H1 (cell line): Measurements from ENCODE around the gene SRMS. TPM values are rescaled to one million over a fixed set of nuclear protein-coding genes. Genes with fewer than 3 reads are reported as not detected.

Experiments
- CTCF ChIA-PET: fragments of 300-600 bp; sonication (Branson Sonifier 250); formaldehyde crosslinking; loops from one replicate; lab custom pipeline; 2021; ENCODE audit not compliant: partially characterized antibody; lab: Charles Lee
- POLR2A ChIA-PET: fragments of 300-600 bp; sonication (Branson Sonifier 250); formaldehyde crosslinking; loops from one replicate; lab custom pipeline; 2021; ENCODE audit warnings: inconsistent platforms; ENCODE audit not compliant: partially characterized antibody; lab: Charles Lee
- DNase-seq, 2 experiments: peaks; one replicate each; pipeline versions ENCODE4 v3.0.0 to v3.0.0-alpha.2; 2010 to 2022; ENCODE audit warnings: low spot score in 2 of 2, low read depth in 1 of 2, mixed read lengths in 1 of 2
- FAIRE-seq: peaks from 2 replicates; lab custom pipeline; 2011; peaks lifted over from hg19 to GRCh38; lab: Jason Lieb, UNC
- H2AFZ ChIP-seq: 2 replicates; pipeline ENCODE4 v1.8.1; 2012; ENCODE audit warnings: low read length, inconsistent platforms
- H2AK5ac ChIP-seq: 2 replicates; pipeline ENCODE4 v1.6.1; 2013; ENCODE audit warnings: low read depth, low read length
- H2BK120ac ChIP-seq: replicated peaks from 2 replicates; pipeline ENCODE3; 2013; ENCODE audit warnings: low read depth, low read length, inconsistent platforms
- H2BK12ac ChIP-seq: 2 replicates; pipeline ENCODE4 v1.6.1; 2013; ENCODE audit warnings: low read depth, low read length
- H2BK15ac ChIP-seq: 2 replicates; pipeline ENCODE4 v1.6.1; 2013; ENCODE audit warnings: low read length
- H2BK20ac ChIP-seq: 2 replicates; pipeline ENCODE4 v1.6.1; 2013; ENCODE audit warnings: low read length
- H2BK5ac ChIP-seq: 2 replicates; pipeline ENCODE4 v1.6.1; 2013; ENCODE audit warnings: low read depth, low read length
- H3K14ac ChIP-seq: 2 replicates; pipeline ENCODE4 v1.6.1; 2013; ENCODE audit warnings: inconsistent platforms; ENCODE audit not compliant: insufficient read length
- H3K18ac ChIP-seq: 2 replicates; pipeline ENCODE4 v1.6.1; 2013; ENCODE audit warnings: low read length; ENCODE audit errors: extremely low read depth
- H3K23ac ChIP-seq: 2 replicates; pipeline ENCODE4 v1.6.1; 2013; ENCODE audit warnings: inconsistent platforms; ENCODE audit not compliant: insufficient read length
- H3K23me2 ChIP-seq: 2 replicates; pipeline ENCODE4 v1.6.1; 2013; ENCODE audit warnings: low read depth, low read length
- H3K27ac ChIP-seq: 2 replicates; pipeline ENCODE4 v1.6.1; 2011; ENCODE audit warnings: low read depth, low read length, inconsistent platforms
- H3K27me3 ChIP-seq, 4 experiments: replicated peaks in 1 of 4; 1 replicate in 1 of 4; 2 replicates in 3 of 4; pipeline versions ENCODE4 v1.6.1 to v1.8.1; 2011 to 2013; ENCODE audit warnings: low read length in 3 of 4, mild to moderate bottlenecking in 3 of 4, inconsistent platforms in 2 of 4, mixed read lengths in 2 of 4, moderate library complexity in 1 of 4; ENCODE audit not compliant: control insufficient read depth in 3 of 4, insufficient read depth in 3 of 4; ENCODE audit errors: extremely low read depth in 1 of 4
- H3K36me3 ChIP-seq, 4 experiments: 2 replicates each; pipeline versions ENCODE4 v1.6.1 to v1.8.1; 2011 to 2013; ENCODE audit warnings: mild to moderate bottlenecking in 4 of 4, low read length in 3 of 4, moderate library complexity in 2 of 4, control low read depth in 1 of 4, inconsistent platforms in 1 of 4; ENCODE audit not compliant: insufficient read depth in 4 of 4, control insufficient read depth in 2 of 4
- H3K4ac ChIP-seq: replicated peaks from 2 replicates; pipeline ENCODE3; 2013; ENCODE audit warnings: low read length, low read depth, mixed read lengths, inconsistent platforms; ENCODE audit not compliant: insufficient read length
- H3K4me1 ChIP-seq, 4 experiments: replicated peaks in 1 of 4; 1 replicate in 1 of 4; 2 replicates in 3 of 4; pipeline versions ENCODE4 v1.6.1 to v1.8.1; 2011 to 2013; ENCODE audit warnings: low read length in 3 of 4, inconsistent platforms in 2 of 4, mixed read lengths in 1 of 4; ENCODE audit not compliant: insufficient read depth in 4 of 4, control insufficient read depth in 3 of 4
- H3K4me2 ChIP-seq, 2 experiments: 2 replicates each; pipeline versions ENCODE4 v1.6.1 to v1.8.1; 2011 to 2013; ENCODE audit warnings: low read depth in 2 of 2, low read length in 2 of 2, control low read depth in 1 of 2, inconsistent platforms in 1 of 2, mild to moderate bottlenecking in 1 of 2; ENCODE audit not compliant: insufficient read depth in 1 of 2
- H3K4me3 ChIP-seq, 4 experiments: fragments of 200-600, 300-600 bp in 1 of 4; sonication (generic), shearing (Covaris generic), sonication (Bioruptor Twin) in 1 of 4; 2 replicates each; pipeline versions ENCODE4 v1.5.1 to v1.8.1; 2011 to 2016; ENCODE audit warnings: low read length in 4 of 4, low read depth in 3 of 4, control low read depth in 2 of 4, inconsistent platforms in 2 of 4, mild to moderate bottlenecking in 2 of 4, mixed read lengths in 1 of 4, moderate library complexity in 1 of 4; ENCODE audit not compliant: insufficient read depth in 2 of 4; ENCODE audit errors: extremely low read depth in 1 of 4
- H3K56ac ChIP-seq: replicated peaks from 2 replicates; pipeline ENCODE3; 2013; ENCODE audit warnings: low read depth, mild to moderate bottlenecking, mixed read lengths, low read length, inconsistent platforms; ENCODE audit not compliant: insufficient read length
- H3K79me1 ChIP-seq: 2 replicates; pipeline ENCODE4 v1.6.1; 2013; ENCODE audit warnings: low read depth, low read length, control low read depth
- H3K79me2 ChIP-seq, 2 experiments: 2 replicates each; pipeline versions ENCODE4 v1.6.1 to v1.8.1; 2012 to 2013; ENCODE audit warnings: low read length in 2 of 2, mild to moderate bottlenecking in 2 of 2, inconsistent platforms in 1 of 2; ENCODE audit not compliant: insufficient read depth in 2 of 2, control insufficient read depth in 1 of 2
- H3K9ac ChIP-seq, 4 experiments: replicated peaks in 1 of 4; 1 replicate in 1 of 4; 2 replicates in 3 of 4; pipeline versions ENCODE4 v1.6.1 to v1.8.1; 2011 to 2013; ENCODE audit warnings: low read depth in 3 of 4, low read length in 3 of 4, control low read depth in 2 of 4, mild to moderate bottlenecking in 2 of 4, moderate library complexity in 2 of 4, inconsistent platforms in 1 of 4; ENCODE audit errors: extremely low read depth in 1 of 4
- H3K9me3 ChIP-seq, 2 experiments: 2 replicates each; pipeline versions ENCODE4 v1.6.1 to v1.8.1; 2012 to 2013; ENCODE audit warnings: mild to moderate bottlenecking in 2 of 2, moderate library complexity in 2 of 2, control low read depth in 1 of 2, inconsistent platforms in 1 of 2, low read depth in 1 of 2, low read length in 1 of 2, mixed read lengths in 1 of 2; ENCODE audit not compliant: insufficient read depth in 2 of 2
- H4K20me1 ChIP-seq, 2 experiments: replicated peaks in 1 of 2; 2 replicates each; pipeline versions ENCODE3 to v1.8.1; 2011 to 2013; ENCODE audit warnings: inconsistent platforms in 2 of 2, low read length in 2 of 2, mild to moderate bottlenecking in 1 of 2; ENCODE audit not compliant: insufficient read depth in 2 of 2, control insufficient read depth in 1 of 2
- H4K5ac ChIP-seq: 2 replicates; pipeline ENCODE4 v1.6.1; 2013; ENCODE audit warnings: low read length, low read depth, mixed read lengths, inconsistent platforms; ENCODE audit not compliant: insufficient read length
- H4K8ac ChIP-seq: 2 replicates; pipeline ENCODE4 v1.8.0; 2013; ENCODE audit warnings: mild to moderate bottlenecking, moderate library complexity, low read length, inconsistent platforms; ENCODE audit not compliant: insufficient read depth; ENCODE audit errors: extremely low read depth
- H4K91ac ChIP-seq: replicated peaks from 2 replicates; pipeline ENCODE3; 2013; ENCODE audit warnings: low read length, mixed read lengths, inconsistent platforms; ENCODE audit not compliant: insufficient read length
- CREB1 ChIP-seq: IDR thresholded peaks from 2 replicates; pipeline ENCODE4 v1.6.1; 2012; ENCODE audit warnings: inconsistent platforms
- KDM4A ChIP-seq: IDR thresholded peaks from one replicate; pipeline ENCODE4 v1.7.1; 2012; ENCODE audit warnings: low read depth, mild to moderate bottlenecking, moderate library complexity, low read length, inconsistent platforms; ENCODE audit not compliant: severe bottlenecking
- SP1 ChIP-seq: IDR thresholded peaks from 2 replicates; pipeline ENCODE4 v1.6.1; 2011; ENCODE audit warnings: low read depth, low read length
- WGBS, 2 experiments: shearing (Covaris generic) in 1 of 2; methylation state at CpG; one replicate each; pipeline versions ENCODE4 v1.1.6 to v1.1.7; 2013 to 2015; ENCODE audit warnings: low lambda C conversion rate in 2 of 2, mixed read lengths in 2 of 2, inconsistent platforms in 1 of 2, low coverage in 1 of 2, missing lambda C conversion rate in 1 of 2; ENCODE audit not compliant: insufficient replicate concordance in 2 of 2, insufficient coverage in 1 of 2, insufficient read length in 1 of 2; ENCODE audit errors: extremely low coverage in 1 of 2, missing lambda C conversion rate in 1 of 2; 5-methylcytosine and 5-hydroxymethylcytosine counted together
- polyA plus RNA-seq, 7 experiments: library from polyadenylated mRNA; depleted of rRNA in 3 of 7; stranded (reverse) in 5 of 7; unstranded in 2 of 7; fragments of >200 nt in 5 of 7; fragments of 200-250 nt in 2 of 7; gene quantifications; 1 replicate in 5 of 7; 2 replicates in 1 of 7; 4 replicates in 1 of 7; pipeline versions ENCODE4 v1.2.1 to v1.2.3, GENCODE V29; 2011 to 2013; ENCODE audit warnings: missing spikeins in 2 of 7, mixed read lengths in 2 of 7
- total RNA-seq: library from RNA; stranded (reverse); fragmentation: NEBNext Ultra II Directional; extraction: Animal tissue kit (Norgen Biotek cat#: 25700); gene quantifications from 2 replicates; pipeline ENCODE4 v1.2.1, GENCODE V29; 2021

SRMS gene
- total and polyA plus RNA-seq, 2 of the 8 experiments (the other 6 are each of a cell fraction or from before 2014, with no cell fraction given): 0.39 to 0.76 TPM

- Histone ChIP-seq H2BK120ac (no peak within 1 kb of the TSS), H3K4me3 (peak within 1 kb of the TSS; percentile 57 to 99 (median 81))
- WGBS, 2 experiments: 0% methylated on average over 7 of the region's 34 CpGs; no CpG with 5 or more reads in 1 of the 2 experiments
- peak; percentile 44 for TF ChIP-seq KDM4A
- 0 out of 2 replicates have a peak, but pooled peaks have one; percentile 9 for TF ChIP-seq CREB1
- TF ChIP-seq SP1: no peak
- TF ChIP-seq, all 59 proteins: peak for 2
- H2BK15ac ChIP-seq: no peak within 1 kb of the TSS; the same call in 1 of the 2 replicates
- peak within 1 kb of the TSS; percentile 91 for H3K18ac ChIP-seq
- H3K4me2 ChIP-seq: peak within 1 kb of the TSS; percentile 49 to 95
- H3K56ac ChIP-seq: no peak within 1 kb of the TSS
- no peak within 1 kb of the TSS; the same call in 1 of the 2 replicates for H2BK20ac ChIP-seq
- H2BK12ac ChIP-seq: peak within 1 kb of the TSS; percentile 50; the same call in 1 of the 2 replicates
- ChIA-PET CTCF (interaction anchor here (2.5 kb wide), 1 partner anchor 16 kb away, joined by 17 read pairs; the partner anchor contains the start of gene PTK6), POLR2A (interaction anchor here (1.5 kb wide), 1 partner anchor 33 kb away, joined by 7 read pairs; the partner anchor contains the start of gene PPDPF)
- no peak within 1 kb of the TSS for H3K4ac ChIP-seq
- no peaks in the 10 kb centered on the region for H3K9me3 ChIP-seq
- no peaks in the 10 kb centered on the region; a peak in 1 of 7 replicates for H3K27me3 ChIP-seq
- DNase-seq (peak in 1 of 2 experiments; percentile 84), FAIRE-seq (no peak)
- H4K91ac ChIP-seq: no peak within 1 kb of the TSS
- H3K4me1 ChIP-seq: peaks cover 0 to 23% (median 14%) of the 10 kb centered on the region in 4 experiments; a peak in 6 of 7 replicates
- H3K79me2 ChIP-seq: no peaks in the 10 kb centered on the region
- H2BK5ac ChIP-seq: peak within 1 kb of the TSS; percentile 83; the same call in 1 of the 2 replicates
- no peak within 1 kb of the TSS for H3K23ac ChIP-seq
- peaks cover 4% of the 10 kb centered on the region; the same call in 1 of the 2 replicates for H3K23me2 ChIP-seq
- peak within 1 kb of the TSS in 1 of 4 experiments; percentile 8; a peak in 2 of 7 replicates for H3K9ac ChIP-seq
- no peak within 1 kb of the TSS for H3K14ac ChIP-seq
- H3K79me1 ChIP-seq: no peaks in the 10 kb centered on the region
- H4K5ac ChIP-seq: peak within 1 kb of the TSS; percentile 21
- peaks cover 0 to 1% of the 10 kb centered on the region in 2 experiments for H4K20me1 ChIP-seq
- peak within 1 kb of the TSS; percentile 13; the same call in 1 of the 2 replicates for H3K27ac ChIP-seq
- peak within 1 kb of the TSS; percentile 79 for H4K8ac ChIP-seq
- no peaks in the 10 kb centered on the region for H3K36me3 ChIP-seq
- H2AK5ac ChIP-seq: no peak within 1 kb of the TSS
- H2AFZ ChIP-seq: no peak within 1 kb of the TSS; the same call in 1 of the 2 replicates
Measured at GRCh38 chr20:63553933-63554290, 6.4 kb upstream of the SRMS start, which contains the start of gene FNDC11. FNDC11 (plus strand) TSS chr20:63554159; CDS start chr20:63555664, 1,505 bp downstream.
